NT2/D1 (cell line): ENCODE data around the gene EEFSEC.

Source experiments
- SUZ12 ChIP-seq: IDR thresholded peaks from 2 replicates; pipeline ENCODE4 v1.6.1; 2011; ENCODE audit not compliant: insufficient read length, insufficient read depth; ENCODE audit errors: extremely low read depth
- YY1 ChIP-seq: IDR thresholded peaks from 2 replicates; pipeline ENCODE4 v1.6.1; 2011; ENCODE audit not compliant: insufficient read length, insufficient read depth

- TF ChIP-seq YY1 (no peak), SUZ12 (no peak)
Observed at GRCh38 chr3:128399221-128399915, 246.1 kb downstream of the EEFSEC start.
